GM19324 (cell line): ENCODE results near the gene NOXO1.

Source experiments
- ATAC-seq: cut with Tn5 transposase; IDR thresholded peaks from one replicate; pipeline ENCODE4 v1.9.1; 2021; ENCODE audit warnings: mild to moderate bottlenecking, moderate library complexity; ENCODE audit not compliant: unreplicated experiment, low FRiP score

The NOXO1 gene, protein sequence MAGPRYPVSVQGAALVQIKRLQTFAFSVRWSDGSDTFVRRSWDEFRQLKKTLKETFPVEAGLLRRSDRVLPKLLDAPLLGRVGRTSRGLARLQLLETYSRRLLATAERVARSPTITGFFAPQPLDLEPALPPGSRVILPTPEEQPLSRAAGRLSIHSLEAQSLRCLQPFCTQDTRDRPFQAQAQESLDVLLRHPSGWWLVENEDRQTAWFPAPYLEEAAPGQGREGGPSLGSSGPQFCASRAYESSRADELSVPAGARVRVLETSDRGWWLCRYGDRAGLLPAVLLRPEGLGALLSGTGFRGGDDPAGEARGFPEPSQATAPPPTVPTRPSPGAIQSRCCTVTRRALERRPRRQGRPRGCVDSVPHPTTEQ

DNA sequence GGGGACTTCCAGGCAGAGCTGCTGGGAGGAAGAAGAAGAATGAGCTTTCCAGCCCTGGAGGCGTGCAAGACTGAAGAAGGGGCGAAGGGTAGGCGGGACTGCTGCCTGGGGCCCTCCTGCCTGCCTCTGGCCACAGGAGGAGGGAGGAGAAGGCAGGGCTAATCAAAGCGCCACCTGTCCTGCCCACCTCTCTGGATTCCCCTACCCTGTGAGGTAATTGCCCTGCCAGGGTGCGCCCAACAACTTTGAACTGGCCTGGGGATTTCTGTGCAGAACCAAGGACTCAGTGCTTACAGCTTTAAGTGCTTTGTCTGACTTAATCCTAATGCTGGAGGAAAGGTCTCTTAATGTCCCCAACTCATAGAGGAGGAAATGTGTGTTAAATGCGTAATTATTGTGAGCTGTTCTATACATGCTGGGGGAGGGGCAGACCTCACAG lies at the start of gene NOXO1:
TSS of gene NOXO1 (minus strand) at position 72 of the 439 bp plus-strand sequence. CDS start 290 bp downstream, outside the sequence.
- no peak for ATAC-seq

DNA sequence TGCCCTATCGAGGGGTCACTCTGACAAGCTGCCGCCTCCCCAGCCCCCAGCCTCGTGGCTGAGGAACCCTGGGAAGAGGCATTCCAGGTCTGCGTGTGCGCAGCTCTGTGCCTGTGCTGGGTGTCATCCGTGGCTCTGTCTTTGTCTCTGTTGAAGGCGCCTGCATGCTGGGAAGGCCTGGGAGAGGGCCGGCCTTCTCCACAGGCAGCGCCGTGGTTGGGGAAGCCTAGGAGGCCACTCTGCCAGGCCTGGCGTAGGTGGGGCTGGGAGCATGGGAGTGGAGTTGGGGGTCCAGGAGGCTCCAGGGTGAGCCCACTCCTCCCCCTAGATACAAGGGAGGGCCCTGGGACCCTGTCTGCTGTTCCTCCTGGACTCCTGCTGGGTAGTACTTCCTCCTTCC lies 48.8 kb upstream of the NOXO1 start:
- no peak for ATAC-seq

DNA sequence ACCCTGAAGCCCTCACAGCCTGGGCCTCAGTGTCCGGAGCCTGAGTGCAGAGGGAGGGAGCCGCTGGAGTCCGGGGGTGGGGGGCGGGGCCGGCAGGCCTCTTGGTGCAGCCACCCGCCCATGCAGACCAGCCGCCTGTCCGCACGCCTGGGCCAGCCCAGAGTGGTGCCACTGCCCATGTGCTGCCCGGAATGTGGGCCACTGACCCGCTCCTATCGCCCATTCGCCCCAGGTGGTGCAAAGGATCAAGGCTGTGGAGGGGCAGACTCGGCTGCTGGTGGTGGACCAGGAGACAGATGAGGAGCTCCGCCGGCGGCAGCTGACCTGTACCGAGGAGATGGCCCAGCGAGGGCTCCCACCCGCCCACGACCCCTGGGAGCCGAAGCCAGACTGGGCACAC lies 48.1 kb upstream of the NOXO1 start:
- ATAC-seq: no peak

DNA sequence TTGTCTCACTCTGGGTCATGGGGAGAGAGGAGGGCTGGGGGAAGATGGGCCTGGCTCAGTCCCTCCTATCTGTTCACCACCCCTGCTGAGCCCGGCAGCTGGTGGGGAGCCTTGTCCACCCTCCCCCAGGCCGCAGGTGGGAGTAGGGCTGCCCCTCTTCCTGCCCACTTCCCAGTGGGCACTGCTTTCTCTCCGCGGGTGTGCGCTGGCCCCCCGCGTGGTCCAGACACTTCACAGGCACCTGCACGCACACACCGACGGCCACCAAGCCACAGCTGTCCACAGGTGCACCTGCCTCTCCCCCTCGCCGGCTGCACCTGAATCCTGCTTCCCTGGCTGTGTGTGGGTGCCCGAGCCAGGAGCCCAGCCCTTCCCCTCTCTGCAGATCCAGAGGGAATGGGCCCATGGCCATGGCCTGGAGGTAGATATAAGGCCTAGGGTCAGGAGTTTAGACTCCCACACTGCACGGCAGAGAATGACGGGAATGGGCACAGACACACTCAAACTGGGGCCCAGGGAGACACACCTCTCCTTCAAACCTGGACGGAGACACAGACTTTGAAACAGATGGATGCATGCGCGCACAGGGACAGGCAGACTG lies 47.5 kb upstream of the NOXO1 start:
- ATAC-seq: no peak

DNA sequence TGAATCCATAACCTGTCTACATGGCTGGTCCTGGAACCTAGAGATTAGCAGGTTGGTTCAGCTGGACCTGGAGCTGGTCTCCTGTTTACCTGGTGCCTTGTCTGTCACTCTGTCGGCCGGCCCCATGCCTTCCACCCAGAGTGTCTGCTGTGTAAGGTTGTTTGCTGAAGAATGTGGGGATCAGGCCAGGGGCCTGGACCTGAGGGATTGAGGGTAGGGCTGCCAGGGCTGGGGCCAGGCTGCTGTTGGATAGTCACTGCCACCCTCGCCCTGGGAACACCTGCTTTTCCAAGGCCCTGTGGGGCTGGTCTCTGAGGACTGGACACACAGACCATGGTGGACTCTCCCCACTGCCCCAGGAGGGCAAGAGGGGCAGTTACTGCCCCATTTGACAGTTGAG lies 46.9 kb upstream of the NOXO1 start:
- ATAC-seq: no peak

DNA sequence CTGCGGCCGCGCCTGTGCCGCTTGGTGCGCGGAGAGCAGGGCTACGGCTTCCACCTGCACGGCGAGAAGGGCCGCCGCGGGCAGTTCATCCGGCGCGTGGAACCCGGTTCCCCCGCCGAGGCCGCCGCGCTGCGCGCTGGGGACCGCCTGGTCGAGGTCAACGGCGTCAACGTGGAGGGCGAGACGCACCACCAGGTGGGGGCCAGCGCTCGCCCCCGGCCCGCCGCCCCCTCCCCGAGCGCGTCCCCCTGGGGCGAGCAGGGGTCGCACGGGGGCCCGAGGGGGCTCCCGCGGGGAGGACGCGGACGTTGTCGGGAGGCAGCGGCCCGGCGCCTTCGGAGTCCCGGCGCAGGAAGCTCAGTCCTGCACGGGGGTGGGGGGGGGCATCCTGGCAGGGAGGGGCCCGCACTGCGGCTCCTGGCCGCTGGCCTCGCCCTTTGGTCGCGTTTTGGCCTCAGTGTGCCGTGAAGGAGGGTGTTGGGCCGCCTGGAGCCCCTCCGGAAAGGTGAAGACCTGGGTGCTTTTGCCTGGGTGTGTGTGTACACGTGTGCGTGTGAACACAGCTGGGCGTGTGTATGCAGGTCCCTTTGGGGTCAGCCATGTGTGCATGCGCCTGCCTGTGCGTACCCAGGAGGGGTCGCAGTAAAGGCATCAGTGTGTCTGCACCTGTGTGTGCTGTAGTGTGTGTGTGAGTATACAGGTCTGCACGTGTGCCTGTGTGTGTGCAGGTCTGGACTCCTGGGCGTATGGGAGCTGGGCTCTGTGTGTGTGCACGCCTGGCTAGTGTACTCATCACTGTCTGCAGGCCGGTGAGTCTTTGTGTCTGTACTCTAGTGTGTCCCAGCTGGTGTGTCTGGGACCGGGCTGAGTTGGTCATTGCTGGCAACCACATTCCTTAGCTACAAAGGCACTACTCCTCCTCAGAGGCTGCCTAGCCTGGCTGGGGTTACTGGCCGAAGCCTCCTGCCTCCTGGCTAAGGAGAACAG lies 46.0 kb upstream of the NOXO1 start:
- ATAC-seq: no peak

DNA sequence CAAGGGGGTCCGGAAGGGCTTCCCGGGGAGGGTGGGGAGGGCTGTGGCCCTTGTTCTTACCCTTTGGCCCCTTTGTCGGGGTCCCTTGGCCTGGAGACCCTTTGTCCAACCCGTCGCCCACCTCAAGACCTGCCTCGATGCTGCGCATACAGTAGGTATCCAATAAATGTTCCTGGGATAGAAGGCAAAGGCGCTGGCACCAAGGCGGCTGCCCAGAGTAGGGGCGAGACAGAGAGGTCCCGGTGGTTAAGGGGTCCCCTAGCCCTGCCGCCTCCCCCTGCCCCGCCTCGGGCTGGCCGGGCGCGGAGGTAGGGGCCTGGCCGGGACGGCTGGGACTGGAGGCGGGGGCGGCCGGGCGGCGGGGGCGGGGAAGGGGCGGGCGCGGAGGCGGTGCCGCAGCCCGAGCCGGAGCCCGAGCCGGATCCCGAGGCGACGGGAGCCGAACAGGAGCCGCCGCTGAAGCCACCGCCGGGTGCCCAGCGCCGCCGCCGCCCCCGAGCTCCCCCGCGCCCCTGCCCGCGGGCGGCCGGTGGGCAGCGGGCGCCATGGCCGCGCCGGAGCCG lies 45.3 kb upstream of the NOXO1 start, which contains the start of gene NHERF2:
TSS of gene NHERF2 (plus strand) at position 442 of the 563 bp plus-strand sequence. CDS start at position 546, 104 bp downstream.
- ATAC-seq: no peak

DNA sequence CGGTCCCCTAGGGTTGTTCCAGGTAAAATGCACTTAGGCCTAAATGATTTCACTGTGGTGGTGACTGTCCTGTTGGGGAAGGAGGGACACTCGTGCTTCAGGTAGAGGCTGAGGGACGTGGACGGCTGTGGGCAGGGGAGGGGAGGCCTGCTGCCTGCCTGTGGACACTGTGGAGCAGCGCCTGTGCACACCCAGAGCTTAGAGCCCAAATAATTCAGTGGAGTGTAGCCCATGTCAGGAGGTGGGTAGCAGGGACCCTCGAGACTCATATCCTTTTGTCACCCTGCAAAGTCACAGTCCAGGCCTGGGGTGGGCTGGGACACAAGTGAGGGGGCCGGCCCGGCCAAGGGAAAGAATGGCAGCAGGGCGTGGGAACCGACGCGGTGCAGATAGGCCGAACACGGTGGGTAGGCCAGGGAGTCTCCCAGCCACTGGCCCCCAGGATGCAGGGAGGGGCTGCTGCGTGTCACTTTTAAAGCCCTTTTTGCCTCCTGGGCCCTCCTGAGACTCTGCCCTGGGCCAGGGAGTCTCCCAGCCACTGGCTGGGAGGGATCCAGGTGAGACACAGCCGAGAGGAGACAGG lies 44.7 kb upstream of the NOXO1 start:
- no peak for ATAC-seq

DNA sequence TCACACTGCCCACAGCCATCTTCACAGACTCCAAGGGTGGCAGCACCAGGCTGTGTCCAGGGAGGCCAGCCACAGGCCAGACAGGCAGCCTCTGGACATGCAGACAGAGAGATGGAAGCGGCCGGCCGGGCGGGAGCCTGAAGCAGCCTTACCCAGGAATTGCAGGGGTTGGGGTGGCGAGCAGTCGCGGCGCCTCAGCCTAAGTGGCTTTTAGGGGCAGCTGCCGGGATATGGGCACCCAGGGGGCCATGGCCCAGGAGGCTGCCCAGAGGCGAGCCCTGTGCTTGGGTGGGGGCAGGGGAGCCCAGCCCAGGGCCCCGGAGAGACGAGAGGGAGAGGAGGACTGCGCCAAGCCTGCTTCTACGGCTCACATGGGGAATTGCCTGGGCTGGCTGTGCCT lies 44.0 kb upstream of the NOXO1 start:
- no peak for ATAC-seq

DNA sequence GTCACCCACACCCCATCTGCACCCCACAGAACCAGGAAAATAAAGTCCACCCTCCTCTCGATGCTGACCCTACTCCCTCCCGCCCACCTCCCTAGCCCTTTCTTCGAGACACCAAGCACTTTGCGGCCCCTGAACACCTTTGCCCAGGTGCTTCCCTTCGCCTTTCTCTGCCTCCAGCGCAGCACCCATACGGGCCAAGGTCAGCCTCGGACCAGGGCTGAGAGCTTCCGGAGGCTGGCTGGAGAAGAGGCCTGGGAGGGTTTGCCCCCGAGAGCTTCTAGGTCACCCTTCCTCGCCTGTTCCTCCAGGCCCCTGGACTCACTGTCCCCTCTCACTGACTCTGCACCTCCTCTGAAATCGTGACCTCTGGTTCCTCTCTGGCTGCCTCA lies 42.8 kb upstream of the NOXO1 start:
- ATAC-seq: no peak

DNA sequence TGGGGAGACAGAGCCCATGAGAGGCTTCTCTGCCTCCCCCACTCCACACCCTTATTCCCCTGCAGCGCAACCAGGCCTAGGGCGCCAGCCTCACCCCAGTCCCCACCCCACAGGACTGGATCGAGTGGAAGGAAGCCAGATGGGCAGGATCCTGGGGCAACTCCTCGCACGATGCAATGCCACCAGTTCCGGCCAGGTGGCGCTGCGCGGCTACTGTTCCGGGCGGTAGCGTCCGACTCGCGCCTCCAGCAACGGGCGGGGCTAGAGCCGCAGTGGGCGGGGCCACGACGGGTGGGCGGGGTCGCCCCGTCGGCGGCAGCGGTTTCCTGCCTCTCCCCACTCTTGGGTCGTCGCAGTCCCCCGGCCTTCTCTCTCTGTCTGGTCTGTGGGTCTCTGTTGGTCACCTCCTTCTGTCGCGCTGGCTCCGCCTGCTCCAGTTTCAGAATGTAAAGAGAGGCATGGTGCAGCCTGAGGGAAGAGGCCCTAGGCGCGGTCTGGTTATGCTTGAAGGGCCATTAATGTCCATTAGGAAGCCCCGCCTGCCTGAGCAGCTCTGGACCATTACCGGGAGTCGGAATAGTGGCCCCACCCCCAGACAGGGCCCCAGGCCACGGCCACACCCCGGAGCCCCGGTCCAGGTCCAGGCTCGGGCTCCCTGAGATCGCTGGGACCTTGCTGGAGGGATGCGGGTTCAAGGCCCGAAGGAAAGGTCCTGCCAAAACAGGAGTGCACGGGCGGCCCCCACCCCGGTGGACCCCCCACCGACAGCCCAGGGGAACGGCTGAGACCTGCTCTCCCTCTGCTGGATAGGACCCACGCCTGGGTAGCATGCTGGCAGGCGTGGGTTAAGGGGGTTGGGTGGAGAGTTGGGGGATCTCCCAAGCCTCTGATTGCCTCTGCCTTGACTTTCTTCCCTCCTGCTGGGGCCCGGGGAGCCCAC lies 42.1 kb upstream of the NOXO1 start:
- peak; percentile 69 for ATAC-seq

DNA sequence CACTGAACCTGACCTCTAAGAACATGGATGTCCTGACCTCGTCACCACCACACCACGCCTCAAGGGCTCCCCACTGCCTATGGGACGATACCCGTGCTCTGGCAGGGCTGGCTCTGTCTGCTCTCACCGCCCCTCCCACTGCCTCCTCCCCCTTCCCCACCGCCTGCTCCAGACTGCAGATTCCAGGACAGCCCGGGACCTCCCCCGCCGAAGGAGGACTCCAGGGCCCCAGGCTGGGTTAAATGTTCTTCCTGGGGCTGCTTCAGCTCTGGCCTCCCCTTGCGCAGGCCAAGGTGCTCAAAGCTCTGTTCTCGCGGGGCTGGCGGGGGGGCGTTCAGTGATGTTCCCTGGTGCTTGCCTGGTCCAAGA lies 41.4 kb upstream of the NOXO1 start:
- ATAC-seq: peak; percentile 16

DNA sequence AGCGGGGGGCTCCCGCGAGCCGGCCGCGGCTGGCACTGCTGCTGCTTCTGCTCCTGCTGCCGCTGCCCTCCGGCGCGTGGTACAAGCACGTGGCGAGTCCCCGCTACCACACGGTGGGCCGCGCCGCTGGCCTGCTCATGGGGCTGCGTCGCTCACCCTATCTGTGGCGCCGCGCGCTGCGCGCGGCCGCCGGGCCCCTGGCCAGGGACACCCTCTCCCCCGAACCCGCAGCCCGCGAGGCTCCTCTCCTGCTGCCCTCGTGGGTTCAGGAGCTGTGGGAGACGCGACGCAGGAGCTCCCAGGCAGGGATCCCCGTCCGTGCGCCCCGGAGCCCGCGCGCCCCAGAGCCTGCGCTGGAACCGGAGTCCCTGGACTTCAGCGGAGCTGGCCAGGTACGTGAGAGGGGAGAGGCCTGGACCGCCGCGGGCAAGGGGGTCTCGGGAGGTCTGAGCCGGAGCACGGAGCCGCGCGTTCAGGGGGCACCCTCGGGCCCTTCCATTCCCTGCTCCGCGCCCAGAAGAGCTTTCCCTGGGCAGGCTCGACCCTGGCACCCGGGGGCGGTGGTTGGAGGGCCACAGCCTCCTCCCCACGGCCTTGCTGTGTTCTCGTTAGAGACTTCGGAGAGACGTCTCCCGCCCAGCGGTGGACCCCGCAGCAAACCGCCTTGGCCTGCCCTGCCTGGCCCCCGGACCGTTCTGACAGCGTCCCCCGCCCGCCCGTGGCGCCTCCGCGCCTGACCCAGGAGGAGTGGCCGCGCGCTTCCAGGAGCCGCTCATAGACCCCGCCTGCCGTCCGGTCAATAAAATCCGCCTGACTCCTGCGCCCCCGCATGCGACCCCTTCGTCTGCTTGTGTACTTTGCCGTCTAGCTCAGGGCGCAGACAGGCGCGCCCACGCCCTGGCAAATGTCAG lies 38.9 kb upstream of the NOXO1 start:
- no peak for ATAC-seq

DNA sequence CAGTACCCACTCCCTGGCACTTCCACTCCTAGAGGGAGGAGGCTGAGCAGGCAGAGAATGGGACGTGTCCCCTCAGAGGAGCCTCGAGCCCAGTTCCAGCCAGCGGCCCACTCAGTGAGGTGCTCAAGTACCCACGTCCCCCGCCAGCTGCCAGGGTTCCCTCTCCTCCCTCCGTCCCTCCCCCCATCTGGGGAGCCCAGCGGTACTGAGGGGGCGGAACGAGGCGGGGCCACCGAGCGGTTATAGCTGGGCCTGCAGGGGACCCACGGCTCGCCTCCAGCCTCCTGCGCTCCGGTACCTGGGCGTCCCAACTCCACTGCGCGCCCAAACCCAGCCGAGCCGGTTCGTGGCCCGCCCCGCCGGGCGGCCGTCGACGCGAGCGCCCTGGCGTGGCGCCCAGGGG lies 38.2 kb upstream of the NOXO1 start, which contains the start of gene NPW:
TSS of gene NPW (plus strand) at position 268 of the 403 bp plus-strand sequence.
- no peak for ATAC-seq

DNA sequence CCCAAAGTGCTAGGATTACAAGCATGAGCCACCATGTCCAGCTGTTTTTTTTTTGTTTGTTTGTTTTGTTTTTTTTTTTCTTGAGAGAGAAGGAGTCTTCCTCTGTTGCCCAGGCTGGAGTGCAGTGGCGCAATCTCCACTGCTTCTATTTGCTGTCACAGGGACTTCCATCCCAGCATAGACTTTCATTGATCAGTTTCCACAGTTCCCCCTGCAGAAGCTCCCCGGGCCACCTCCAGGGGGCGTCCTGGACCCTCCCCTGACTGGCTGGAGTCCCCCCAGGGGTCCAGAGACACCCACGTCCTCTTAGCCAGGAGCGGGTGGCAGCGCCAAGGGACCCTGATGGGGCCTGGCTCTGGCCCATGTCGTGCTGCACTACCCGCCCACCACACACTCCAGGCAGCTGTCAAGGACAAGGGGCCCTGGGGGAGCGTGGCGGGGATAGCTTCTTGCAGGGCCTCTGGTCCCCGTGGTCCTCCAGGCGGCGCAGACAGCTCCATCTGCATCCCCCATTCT lies 35.2 kb upstream of the NOXO1 start:
- no peak for ATAC-seq

DNA sequence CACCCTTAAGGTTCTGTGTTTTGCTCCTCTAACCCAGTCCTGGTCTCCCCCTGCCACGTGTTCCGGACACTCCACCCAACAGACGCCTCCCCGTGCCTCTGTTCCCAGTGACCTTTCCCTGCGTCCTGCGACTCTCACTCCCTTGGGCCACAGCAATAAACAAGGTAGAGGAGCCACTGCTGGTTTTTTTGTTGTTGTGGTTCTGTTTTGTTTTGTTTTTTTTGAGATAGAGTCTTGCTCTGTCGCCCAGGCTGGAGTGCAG lies 34.6 kb upstream of the NOXO1 start:
- no peak for ATAC-seq

DNA sequence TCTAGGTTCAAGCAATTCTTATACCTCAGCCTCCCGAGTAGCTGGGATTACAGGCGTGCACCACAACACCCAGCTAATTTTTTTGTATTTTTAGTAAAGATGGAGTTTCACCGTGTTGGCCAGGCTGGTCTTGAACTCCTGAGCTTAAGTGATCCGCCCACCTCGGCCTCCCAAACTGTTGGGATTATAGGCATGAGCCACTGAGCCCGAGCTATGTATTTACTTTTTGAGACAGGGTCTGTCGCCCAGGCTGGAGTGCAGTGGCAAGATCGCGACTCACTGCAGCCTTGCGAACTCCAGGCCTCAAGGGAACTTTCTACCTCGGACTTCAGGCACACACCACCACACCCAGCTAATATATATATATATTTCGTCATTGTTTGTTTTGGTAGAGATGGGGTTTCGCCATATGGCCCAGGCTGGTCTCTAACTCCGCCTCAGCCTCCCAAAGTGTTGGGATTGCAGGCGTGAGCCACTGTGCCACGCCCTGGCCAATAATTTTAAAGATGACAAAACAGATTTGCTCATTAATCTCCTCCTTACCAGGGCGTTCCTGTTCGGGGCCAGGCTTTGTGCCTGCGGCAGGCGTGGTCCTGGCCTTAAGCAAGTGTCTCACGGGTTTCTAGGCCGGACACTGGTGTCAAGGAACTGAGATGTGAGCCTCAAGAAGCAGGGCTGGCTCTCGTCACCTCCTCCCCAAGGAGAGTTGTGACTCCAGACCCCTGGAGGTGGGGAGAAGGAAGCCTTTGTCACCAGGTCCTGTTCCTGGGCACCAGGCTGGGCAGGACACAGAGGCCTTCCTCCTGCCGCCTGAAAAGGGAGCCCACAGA lies 34.1 kb upstream of the NOXO1 start:
- ATAC-seq: no peak
